ENCODE data around the gene CWC27. TPM values are rescaled to one million over a fixed set of nuclear protein-coding genes. Genes with fewer than 3 reads are reported as not detected.

CWC27 gene
- total and polyA plus RNA-seq, 8 donors = 5.8 to 25.7 (median 14.3) TPM; not detected in 1

- WGBS, 5 donors = 90 to 98% (median 97%) methylated on average over 1 of the region's 1 CpG
- H3K4me1 ChIP-seq = no peaks in the 10 kb centered on the region
- DNase-seq = no peak
- H3K27ac ChIP-seq = no peak overlapping the region
- TF ChIP-seq EP300 (IDR thresholded peaks at IDR 0.05) = no peak
- TF ChIP-seq POLR2AphosphoS5 (IDR thresholded peaks at IDR 0.05) = no peak
- TF ChIP-seq CTCF (IDR thresholded peaks at IDR 0.05) = no peak
- no peak for TF ChIP-seq POLR2A (IDR thresholded peaks at IDR 0.05)
- H3K4me3 ChIP-seq = no peak overlapping the region
- intact Hi-C loops (cut with DNase I; ENCODE audit: low total_unique reads) = no loop called here
- H3K27me3 ChIP-seq = no peaks in the 10 kb centered on the region
- no peaks in the 10 kb centered on the region for H3K36me3 ChIP-seq
- H3K9me3 ChIP-seq = peaks cover 0 to 18% (median 6%) of the 10 kb centered on the region in 4 donors
Measured at GRCh38 chr5:64963278-64963677, 194.5 kb downstream of the CWC27 start.

GRCh38 chr5:64968591-64969110 lies 199.9 kb downstream of the CWC27 start:
- 94 to 100% (median 100%) methylated on average over 1 of the region's 1 CpG for WGBS, 5 donors
- peaks cover 0 to 4% (median under 1%) of the 10 kb centered on the region in 4 donors for H3K9me3 ChIP-seq
- peaks cover 0 to 6% (median 0%) of the 10 kb centered on the region in 4 donors for H3K4me1 ChIP-seq
- no peak for DNase-seq
- H3K27me3 ChIP-seq = no peaks in the 10 kb centered on the region
- H3K27ac ChIP-seq = no peak overlapping the region
- intact Hi-C loops (cut with DNase I; ENCODE audit: low total_unique reads) = no loop called here
- peaks cover 0 to 10% (median 4%) of the 10 kb centered on the region in 4 donors for H3K36me3 ChIP-seq
- no peak for TF ChIP-seq CTCF (IDR thresholded peaks at IDR 0.05)
- no peak for TF ChIP-seq EP300 (IDR thresholded peaks at IDR 0.05)
- no peak for TF ChIP-seq POLR2AphosphoS5 (IDR thresholded peaks at IDR 0.05)
- no peak for TF ChIP-seq POLR2A (IDR thresholded peaks at IDR 0.05)
- no peak overlapping the region for H3K4me3 ChIP-seq

DNA sequence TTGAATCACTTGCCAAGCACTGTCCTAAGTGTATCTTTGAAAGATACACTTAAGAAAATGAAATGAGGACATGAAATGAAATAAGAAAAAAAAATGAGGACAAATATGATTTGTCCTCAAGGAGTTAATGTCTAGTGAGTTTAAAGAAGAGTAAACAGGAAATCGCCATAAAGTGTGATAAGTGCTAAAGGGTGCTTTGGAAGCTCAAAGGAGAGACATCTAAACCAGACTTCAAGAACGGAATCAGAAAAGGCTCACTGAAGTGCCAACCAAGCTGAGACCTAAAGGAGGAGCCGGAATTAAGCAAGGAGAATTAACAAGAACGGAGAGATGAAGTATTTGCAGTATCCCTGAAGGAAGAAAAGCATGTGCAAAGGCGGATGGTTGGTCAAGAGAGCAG lies 200.8 kb downstream of the CWC27 start:
- Histone ChIP-seq H3K4me3 (no peak overlapping the region), H3K4me1 (peaks cover 0 to 6% (median 0%) of the 10 kb centered on the region in 4 donors), H3K27me3 (no peaks in the 10 kb centered on the region), H3K27ac (no peak overlapping the region), H3K36me3 (peaks cover 0 to 10% (median 4%) of the 10 kb centered on the region in 4 donors), H3K9me3 (no peaks in the 10 kb centered on the region)
- 67 to 78% (median 72%) methylated on average over 5 of the region's 5 CpGs for WGBS, 5 donors
- no peak for DNase-seq
- TF ChIP-seq EP300 (IDR thresholded peaks at IDR 0.05) (no peak), CTCF (IDR thresholded peaks at IDR 0.05) (no peak), POLR2AphosphoS5 (IDR thresholded peaks at IDR 0.05) (no peak)
- intact Hi-C loops (cut with DNase I; ENCODE audit: low total_unique reads) = no loop called here

DNA sequence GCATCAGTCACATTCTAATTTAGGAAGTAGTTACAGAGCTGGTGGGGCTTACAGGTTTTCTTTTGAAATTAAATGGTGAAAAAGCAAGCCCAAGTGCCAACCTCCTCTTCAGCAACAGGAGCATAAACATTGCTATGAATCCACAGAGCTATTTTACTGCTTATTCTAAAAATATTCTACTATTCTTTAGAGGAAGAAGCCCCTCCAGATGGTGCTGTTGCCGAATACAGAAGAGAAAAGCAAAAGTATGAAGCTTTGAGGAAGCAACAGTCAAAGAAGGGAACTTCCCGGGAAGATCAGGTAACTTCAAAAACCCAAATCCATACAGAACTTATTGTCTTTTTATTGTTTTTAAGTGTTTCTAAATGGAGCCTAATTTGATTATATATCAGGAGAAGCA lies 202.8 kb downstream of the CWC27 start:
- intact Hi-C loops (cut with DNase I; ENCODE audit: low total_unique reads) = no loop called here
- DNase-seq = no peak
- Histone ChIP-seq H3K4me3 (no peak overlapping the region), H3K4me1 (peaks cover 0 to 6% (median 0%) of the 10 kb centered on the region in 4 donors), H3K9me3 (no peaks in the 10 kb centered on the region), H3K36me3 (peaks cover 0 to 10% (median 4%) of the 10 kb centered on the region in 4 donors), H3K27me3 (no peaks in the 10 kb centered on the region), H3K27ac (no peak overlapping the region)
- TF ChIP-seq EP300 (IDR thresholded peaks at IDR 0.05) (no peak), POLR2A (IDR thresholded peaks at IDR 0.05) (no peak), CTCF (IDR thresholded peaks at IDR 0.05) (no peak), POLR2AphosphoS5 (IDR thresholded peaks at IDR 0.05) (no peak)
- 58 to 88% (median 78%) methylated on average over 2 of the region's 2 CpGs for whole genome bisulfite sequencing, 5 donors

All from stomach (tissue), 9 donors.